Measurements from ENCODE around the gene RHOBTB1.

Gene RHOBTB1

DNA sequence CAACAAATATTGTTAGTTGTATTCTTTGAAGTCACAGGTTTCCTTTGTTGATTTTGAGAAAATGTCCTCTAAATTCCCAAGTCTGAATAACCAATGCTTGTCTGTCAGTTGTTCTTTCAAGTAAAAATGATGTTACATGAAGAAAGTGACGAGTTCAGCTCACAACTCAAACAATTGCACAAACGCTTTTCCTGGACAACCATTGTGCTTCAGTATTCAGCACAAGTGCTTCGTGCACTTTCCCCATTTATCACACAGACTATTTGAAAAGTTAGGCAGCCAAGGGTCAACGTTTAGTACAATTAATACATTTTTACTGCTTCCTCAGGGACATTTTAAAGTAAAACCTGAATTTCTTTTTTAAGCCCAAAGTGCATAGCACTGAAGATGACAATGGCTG, 121.2 kb downstream of the RHOBTB1 start:
- Histone ChIP-seq H3K27ac (ENCODE audit: low read depth, low read length) (no peak overlapping the region), H3K36me3 (ENCODE audit: control insufficient read depth, low read length) (no peaks in the 10 kb centered on the region), H3K4me3 (ENCODE audit: low read length) (no peak overlapping the region), H3K4me1 (ENCODE audit: control insufficient read depth, low read length) (no peaks in the 10 kb centered on the region), H3K9me3 (ENCODE audit: control insufficient read depth, insufficient read depth, low read length) (no peaks in the 10 kb centered on the region), H3K79me2 (ENCODE audit: control insufficient read depth, low read length) (no peaks in the 10 kb centered on the region), H3F3A (ENCODE audit: control insufficient read depth, insufficient read depth) (no peaks in the 10 kb centered on the region), H3K27me3 (ENCODE audit: control insufficient read depth, low read length) (peaks cover 13% of the 10 kb centered on the region; the same call in 1 of the 2 replicates), H3K9me2 (replicated peaks; ENCODE audit: control insufficient read depth, low read length) (no peaks in the 10 kb centered on the region), H3K4me2 (ENCODE audit: low read length) (no peak overlapping the region), H4K20me1 (ENCODE audit: control insufficient read depth, insufficient read depth, low read depth, low read length) (no peaks in the 10 kb centered on the region)
- no peak for TF ChIP-seq EZH2phosphoT487 (IDR thresholded peaks at IDR 0.05; ENCODE audit: borderline replicate concordance, low read length)
- TF ChIP-seq, protein P1, sequence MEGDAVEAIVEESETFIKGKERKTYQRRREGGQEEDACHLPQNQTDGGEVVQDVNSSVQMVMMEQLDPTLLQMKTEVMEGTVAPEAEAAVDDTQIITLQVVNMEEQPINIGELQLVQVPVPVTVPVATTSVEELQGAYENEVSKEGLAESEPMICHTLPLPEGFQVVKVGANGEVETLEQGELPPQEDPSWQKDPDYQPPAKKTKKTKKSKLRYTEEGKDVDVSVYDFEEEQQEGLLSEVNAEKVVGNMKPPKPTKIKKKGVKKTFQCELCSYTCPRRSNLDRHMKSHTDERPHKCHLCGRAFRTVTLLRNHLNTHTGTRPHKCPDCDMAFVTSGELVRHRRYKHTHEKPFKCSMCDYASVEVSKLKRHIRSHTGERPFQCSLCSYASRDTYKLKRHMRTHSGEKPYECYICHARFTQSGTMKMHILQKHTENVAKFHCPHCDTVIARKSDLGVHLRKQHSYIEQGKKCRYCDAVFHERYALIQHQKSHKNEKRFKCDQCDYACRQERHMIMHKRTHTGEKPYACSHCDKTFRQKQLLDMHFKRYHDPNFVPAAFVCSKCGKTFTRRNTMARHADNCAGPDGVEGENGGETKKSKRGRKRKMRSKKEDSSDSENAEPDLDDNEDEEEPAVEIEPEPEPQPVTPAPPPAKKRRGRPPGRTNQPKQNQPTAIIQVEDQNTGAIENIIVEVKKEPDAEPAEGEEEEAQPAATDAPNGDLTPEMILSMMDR (IDR thresholded peaks at IDR 0.05; ENCODE audit: low read depth, low read length, poor library complexity, severe bottlenecking), result no peak

- Histone ChIP-seq H3K27ac (ENCODE audit: low read depth, low read length) (no peak overlapping the region), H3K79me2 (ENCODE audit: control insufficient read depth, low read length) (no peaks in the 10 kb centered on the region), H4K20me1 (ENCODE audit: control insufficient read depth, insufficient read depth, low read depth, low read length) (no peaks in the 10 kb centered on the region), H3K9me3 (ENCODE audit: control insufficient read depth, insufficient read depth, low read length) (no peaks in the 10 kb centered on the region), H3K4me2 (ENCODE audit: low read length) (no peak overlapping the region), H3K4me1 (ENCODE audit: control insufficient read depth, low read length) (peaks cover 5% of the 10 kb centered on the region), H3K4me3 (ENCODE audit: low read length) (no peak overlapping the region), H3K36me3 (ENCODE audit: control insufficient read depth, low read length) (no peaks in the 10 kb centered on the region), H3K9me2 (replicated peaks; ENCODE audit: control insufficient read depth, low read length) (no peaks in the 10 kb centered on the region), H3F3A (ENCODE audit: control insufficient read depth, insufficient read depth) (no peaks in the 10 kb centered on the region), H3K27me3 (ENCODE audit: control insufficient read depth, low read length) (peaks cover 20% of the 10 kb centered on the region)
- TF ChIP-seq, protein P1 (IDR thresholded peaks at IDR 0.05; ENCODE audit: low read depth, low read length, poor library complexity, severe bottlenecking), result no peak
- no peak for TF ChIP-seq EZH2phosphoT487 (IDR thresholded peaks at IDR 0.05; ENCODE audit: borderline replicate concordance, low read length)
These were observed 122.3 kb downstream of the RHOBTB1 start for GRCh38 chr10:60821656-60822055.

GRCh38 chr10:60820093-60820754, 123.8 kb downstream of the RHOBTB1 start:
- Histone ChIP-seq H3K4me3 (ENCODE audit: low read length) (no peak overlapping the region), H3K9me3 (ENCODE audit: control insufficient read depth, insufficient read depth, low read length) (no peaks in the 10 kb centered on the region), H4K20me1 (ENCODE audit: control insufficient read depth, insufficient read depth, low read depth, low read length) (no peaks in the 10 kb centered on the region), H3K4me1 (ENCODE audit: control insufficient read depth, low read length) (peaks cover 6% of the 10 kb centered on the region), H3K27me3 (ENCODE audit: control insufficient read depth, low read length) (peaks cover 20% of the 10 kb centered on the region), H3K9me2 (replicated peaks; ENCODE audit: control insufficient read depth, low read length) (no peaks in the 10 kb centered on the region), H3K36me3 (ENCODE audit: control insufficient read depth, low read length) (no peaks in the 10 kb centered on the region), H3K79me2 (ENCODE audit: control insufficient read depth, low read length) (no peaks in the 10 kb centered on the region), H3K27ac (ENCODE audit: low read depth, low read length) (no peak overlapping the region), H3K4me2 (ENCODE audit: low read length) (no peak overlapping the region), H3F3A (ENCODE audit: control insufficient read depth, insufficient read depth) (no peaks in the 10 kb centered on the region)
- TF ChIP-seq, protein P1 (IDR thresholded peaks at IDR 0.05; ENCODE audit: low read depth, low read length, poor library complexity, severe bottlenecking), result no peak
- TF ChIP-seq EZH2phosphoT487 (IDR thresholded peaks at IDR 0.05; ENCODE audit: borderline replicate concordance, low read length), result no peak

Measured in DOHH2 (cell line).